ENCODE measurements around the gene CRNN.

DNA sequence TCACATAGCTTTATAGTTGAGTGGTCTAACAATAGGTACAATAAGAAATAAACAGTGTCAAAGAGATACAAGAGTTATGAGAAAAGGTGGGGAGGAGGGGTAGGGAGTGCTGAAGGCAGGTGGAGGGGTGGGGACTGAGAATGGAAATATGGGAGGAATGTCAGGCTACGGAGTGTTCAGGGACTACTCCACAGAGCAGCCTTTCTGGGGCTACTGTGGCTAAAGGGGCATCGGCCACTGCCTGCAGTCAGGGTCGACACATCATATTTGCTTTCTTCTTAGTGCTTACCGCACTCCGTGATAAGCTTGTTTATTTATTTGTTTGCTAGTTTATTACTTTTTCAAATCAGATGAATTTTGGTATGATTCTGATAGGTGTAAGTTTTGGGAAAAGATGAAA is 34.4 kb upstream of the CRNN start:
- TF ChIP-seq, protein P1, sequence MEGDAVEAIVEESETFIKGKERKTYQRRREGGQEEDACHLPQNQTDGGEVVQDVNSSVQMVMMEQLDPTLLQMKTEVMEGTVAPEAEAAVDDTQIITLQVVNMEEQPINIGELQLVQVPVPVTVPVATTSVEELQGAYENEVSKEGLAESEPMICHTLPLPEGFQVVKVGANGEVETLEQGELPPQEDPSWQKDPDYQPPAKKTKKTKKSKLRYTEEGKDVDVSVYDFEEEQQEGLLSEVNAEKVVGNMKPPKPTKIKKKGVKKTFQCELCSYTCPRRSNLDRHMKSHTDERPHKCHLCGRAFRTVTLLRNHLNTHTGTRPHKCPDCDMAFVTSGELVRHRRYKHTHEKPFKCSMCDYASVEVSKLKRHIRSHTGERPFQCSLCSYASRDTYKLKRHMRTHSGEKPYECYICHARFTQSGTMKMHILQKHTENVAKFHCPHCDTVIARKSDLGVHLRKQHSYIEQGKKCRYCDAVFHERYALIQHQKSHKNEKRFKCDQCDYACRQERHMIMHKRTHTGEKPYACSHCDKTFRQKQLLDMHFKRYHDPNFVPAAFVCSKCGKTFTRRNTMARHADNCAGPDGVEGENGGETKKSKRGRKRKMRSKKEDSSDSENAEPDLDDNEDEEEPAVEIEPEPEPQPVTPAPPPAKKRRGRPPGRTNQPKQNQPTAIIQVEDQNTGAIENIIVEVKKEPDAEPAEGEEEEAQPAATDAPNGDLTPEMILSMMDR (IDR thresholded peaks at IDR 0.05) = no peak
- TF ChIP-seq POLR2A (IDR thresholded peaks at IDR 0.05) (no peak), EP300 (IDR thresholded peaks at IDR 0.05) (no peak)
